HG03060 (cell line): ENCODE measurements around the gene EXD3.
"Not testable (repeated sequence)": the region's sequence is repeated elsewhere in the genome, so short reads cannot be mapped to it uniquely, and the experiment has no call there.

ENCODE experiments used
- ATAC-seq: cut with Tn5 transposase; IDR thresholded peaks from one replicate; pipeline ENCODE4 v1.9.1; 2021; ENCODE audit warnings: low read depth, moderate number of reproducible peaks; ENCODE audit not compliant: unreplicated experiment

Gene EXD3

DNA sequence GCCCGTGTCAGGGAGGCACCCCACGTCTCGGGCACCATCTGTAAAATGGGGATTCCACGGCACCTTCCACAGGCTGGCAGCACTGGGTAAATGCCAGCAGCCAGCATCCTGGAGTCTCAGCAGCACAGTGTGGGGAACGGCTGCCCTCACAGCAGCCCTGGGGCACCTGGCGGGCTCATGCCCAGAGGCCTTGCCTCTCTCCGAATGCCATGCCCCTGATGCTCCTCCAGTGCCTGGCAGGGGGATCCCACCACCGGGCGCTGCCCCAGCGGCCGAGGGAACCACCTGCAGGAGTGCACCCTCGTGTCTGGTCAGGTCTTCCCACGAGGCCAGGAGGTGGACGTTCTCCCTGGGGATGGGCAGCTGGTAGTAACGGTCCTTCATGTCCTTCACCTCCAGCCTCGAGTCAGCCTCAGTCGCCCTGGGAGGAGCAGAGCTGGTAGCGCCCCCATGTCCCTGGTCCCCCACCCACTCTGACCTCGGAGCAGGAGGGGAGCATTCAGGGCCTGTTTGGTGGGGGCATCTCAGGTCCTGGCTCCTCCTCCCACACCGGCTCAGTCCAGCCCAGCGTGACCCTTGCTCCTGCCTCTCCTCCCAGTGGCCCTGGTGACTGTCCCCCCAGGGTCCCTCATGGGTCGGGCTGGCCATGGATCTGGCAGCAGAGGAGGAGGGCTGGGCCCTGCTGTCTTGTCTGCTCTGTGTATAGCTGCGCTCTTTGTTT is 71.0 kb downstream of the EXD3 start:
- ATAC-seq: no peak

- ATAC-seq: no peak
Measured at GRCh38 chr9:137350696-137351584, 72.0 kb downstream of the EXD3 start.

GRCh38 chr9:137349471-137350033 is 73.4 kb downstream of the EXD3 start:
- ATAC-seq: no peak

DNA sequence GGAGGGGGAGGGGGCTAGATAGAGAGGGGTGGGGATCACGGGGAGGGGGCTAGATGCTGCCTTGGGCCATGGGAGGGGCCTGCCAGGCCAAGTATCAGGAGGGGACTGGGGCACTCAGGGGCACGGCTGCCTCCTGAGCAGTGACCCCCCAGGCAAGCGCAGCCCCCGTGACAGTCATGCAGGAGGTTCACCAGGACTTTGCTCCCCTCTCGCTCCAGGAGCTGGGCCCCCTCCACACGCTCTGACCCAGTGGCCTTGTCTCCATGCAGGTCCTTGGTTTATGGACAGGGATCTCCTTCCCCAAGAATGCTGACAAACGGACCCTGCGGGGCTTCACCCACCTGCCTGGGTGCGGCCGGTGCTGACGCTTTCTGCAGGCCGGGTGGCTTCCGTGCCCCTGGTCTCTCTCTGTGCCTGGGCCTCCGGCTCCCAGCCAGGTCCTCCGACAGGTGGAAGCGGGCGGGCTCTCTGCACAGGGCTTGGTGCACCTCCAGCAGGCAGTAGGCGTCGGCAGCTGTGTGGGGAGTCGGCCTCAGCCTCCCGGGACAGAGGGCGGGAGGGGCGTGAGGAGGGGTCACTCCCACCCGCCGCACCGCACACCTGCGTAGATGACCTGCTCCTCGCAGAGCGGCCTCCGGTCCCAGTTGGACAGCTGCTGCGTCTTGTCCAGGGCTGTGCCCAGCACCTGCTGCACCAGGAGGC is 74.0 kb downstream of the EXD3 start:
- ATAC-seq: no peak

DNA sequence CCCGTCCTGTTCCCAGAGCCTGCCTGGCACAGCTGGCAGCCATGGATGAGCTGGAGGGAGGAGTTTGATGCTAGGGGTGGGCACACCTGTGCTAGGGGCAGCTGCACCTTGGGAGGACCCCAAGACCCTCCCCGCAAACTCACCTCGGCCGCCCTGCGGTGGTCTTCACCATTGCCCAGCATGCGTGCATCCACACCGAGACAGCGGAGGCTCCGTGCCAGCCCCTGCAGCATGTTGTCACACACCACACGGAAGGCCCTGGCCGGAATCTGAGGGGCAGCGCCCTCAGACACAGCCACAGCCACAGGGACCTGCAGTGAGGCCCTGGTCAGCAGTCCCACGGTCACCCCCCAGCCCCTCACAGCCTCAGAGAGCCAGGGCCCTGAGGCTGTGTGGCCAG is 75.0 kb downstream of the EXD3 start:
- ATAC-seq: no peak

- ATAC-seq: no peak
Measured at GRCh38 chr9:137342482-137342881, 80.5 kb downstream of the EXD3 start.

DNA sequence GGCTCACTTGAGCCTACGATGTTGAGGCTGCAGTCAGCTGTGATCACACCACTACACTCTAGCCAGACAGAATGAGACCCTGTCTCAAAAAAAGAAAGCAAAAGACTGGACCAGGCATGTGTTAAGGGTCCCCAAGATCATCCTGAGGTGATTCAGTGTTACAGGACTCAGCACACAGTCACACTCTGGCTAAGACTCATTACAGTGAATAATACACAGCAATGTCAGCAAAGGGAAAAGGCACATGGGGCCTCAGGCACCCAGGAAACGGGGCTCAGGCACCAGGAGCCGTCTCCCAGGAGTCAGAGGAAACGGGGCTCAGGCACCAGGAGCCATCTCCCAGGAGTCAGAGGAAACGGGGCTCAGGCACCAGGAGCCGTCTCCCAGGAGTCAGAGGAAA is 81.7 kb downstream of the EXD3 start:
- ATAC-seq: no peak

GRCh38 chr9:137339908-137340462 is 83.0 kb downstream of the EXD3 start:
- not testable (repeated sequence) for ATAC-seq

DNA sequence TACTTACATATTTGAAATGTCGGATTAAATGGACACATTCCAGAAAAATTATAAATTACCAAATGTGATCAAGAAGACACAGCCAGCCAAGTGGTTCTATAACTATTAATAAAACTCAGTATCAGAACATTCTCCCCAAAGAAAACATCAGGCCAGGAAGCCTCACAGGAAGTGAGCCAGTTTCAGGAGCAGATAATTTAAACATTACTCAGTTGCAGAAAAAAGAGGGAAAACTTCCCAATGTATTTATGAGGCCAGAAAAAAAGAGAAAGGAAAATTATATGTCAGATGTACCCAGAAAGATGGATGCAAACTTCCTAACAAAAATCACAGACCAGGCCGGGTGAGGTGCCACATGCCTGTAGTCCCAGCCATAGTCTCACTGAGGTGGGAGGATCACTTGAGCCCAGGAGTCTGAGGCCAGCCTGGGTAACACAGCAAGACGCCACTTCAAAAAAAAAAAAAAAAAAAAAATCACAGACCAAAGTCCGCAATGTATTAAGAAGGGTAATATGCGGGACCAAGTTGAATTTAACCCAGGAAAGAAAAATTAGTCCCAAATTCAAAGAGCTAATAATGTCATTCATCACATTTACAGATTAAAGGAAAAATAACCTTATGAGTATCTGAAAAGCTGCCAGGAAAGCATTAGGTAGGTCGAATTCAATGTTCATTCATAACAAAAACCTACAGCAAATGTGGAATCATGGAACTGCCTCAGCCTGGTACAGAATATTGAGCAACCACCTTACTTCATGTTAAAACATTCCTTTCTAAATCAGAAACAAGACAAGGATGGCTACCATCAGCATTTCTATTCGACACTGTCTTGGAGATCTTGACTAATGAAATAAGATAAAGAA is 83.7 kb downstream of the EXD3 start:
- ATAC-seq: no peak

- no peak for ATAC-seq
Measured at GRCh38 chr9:137336735-137337134, 86.2 kb downstream of the EXD3 start.

DNA sequence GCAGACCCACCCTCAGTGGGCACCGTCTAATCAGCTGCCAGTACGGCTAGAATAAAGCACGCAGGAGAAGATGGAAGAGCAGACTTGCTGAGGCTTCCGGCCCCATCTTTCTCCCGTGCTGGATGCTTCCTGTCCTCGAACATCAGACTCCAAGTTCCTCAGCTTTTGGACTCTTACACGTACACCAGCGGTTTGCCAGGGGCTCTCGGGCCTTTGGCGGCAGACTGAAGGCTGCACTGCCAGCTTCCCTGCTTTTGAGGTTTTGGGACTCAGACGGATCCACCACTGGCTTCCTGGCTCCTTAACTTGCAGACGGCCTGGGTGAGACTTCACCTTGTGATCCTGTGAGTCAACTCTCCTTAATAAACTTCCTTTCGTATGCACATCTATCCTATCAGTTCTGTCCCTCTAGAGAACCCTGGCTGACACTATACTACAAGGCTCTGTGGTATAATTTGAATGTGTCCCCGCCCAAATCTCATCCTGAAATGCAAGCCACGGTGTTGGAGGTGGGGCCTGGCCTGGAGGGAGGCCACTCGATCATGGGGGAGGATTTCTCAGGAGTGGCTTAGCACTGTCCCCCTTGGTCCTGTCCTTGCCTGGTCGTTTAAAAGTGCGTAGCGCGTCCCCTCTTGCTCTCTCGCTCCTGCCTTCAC is 89.8 kb downstream of the EXD3 start:
- ATAC-seq: no peak

- ATAC-seq: no peak
Measured at GRCh38 chr9:137331929-137332328, 91.0 kb downstream of the EXD3 start.

GRCh38 chr9:137330689-137331088 is 92.3 kb downstream of the EXD3 start:
- no peak for ATAC-seq

- not testable (repeated sequence) for ATAC-seq
Measured at GRCh38 chr9:137329590-137329989, 93.4 kb downstream of the EXD3 start.

DNA sequence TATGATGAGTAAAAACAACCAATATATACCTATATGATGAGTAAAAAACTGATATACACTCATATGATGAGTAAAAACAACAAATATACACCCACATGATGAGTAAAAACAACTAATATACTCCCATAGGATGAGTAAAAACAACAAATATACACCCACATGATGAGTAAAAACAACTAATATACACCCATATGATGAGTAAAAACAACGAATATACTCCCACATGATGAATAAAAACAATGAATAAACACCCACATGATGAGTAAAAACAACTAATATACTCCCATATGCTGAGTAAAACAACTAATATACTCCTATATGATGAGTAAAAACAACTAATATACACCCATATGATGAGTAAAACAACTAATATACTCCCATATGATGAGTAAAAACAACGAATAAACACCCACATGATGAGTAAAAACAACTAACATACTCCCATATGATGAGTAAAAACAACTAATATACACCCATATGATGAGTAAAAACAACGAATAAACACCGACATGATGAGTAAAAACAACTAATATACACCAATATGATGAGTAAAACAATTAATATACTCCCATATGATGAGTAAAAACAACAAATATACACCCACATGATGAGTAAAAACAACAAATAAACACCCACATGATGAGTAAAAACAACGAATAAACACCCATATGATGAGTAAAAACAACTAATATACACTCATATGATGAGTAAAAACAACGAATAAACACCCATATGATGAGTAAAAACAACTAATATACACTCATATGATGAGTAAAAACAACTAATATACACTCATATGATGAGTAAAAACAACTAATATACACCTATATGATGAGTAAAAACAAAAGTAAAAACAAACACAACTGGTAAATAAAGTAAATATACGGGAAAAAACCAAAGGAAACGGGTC is 95.1 kb downstream of the EXD3 start:
- ATAC-seq: not testable (repeated sequence)

DNA sequence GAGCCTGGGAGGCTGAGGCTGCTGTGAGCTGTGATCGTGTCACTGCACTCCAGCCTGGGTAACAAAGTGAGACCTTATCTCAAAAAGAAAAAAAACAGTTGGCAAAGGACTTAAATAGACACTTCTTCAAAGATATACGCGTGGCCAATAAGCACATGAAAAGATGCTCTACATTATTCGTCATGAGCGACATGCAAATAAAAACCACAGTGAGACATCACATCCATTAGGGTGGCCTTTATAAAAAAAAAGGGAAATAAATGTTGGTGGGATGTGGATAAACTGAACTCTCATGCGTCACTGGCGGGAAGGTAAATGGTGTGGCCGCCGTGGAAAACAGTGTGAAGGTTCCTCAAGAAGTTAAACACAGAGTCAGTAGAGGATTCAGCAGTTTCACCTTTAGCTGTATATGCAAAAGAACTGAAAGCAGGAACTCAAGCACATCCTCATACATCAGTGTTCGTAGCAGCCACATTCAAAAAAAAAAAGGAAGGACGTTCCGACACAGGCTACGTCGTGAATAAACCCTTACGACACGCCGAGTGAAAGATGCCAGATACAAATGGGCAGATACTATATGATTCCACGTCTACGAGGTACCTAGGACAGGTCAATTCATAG is 96.4 kb downstream of the EXD3 start:
- ATAC-seq: no peak

GRCh38 chr9:137325799-137326198 is 97.2 kb downstream of the EXD3 start:
- no peak for ATAC-seq

DNA sequence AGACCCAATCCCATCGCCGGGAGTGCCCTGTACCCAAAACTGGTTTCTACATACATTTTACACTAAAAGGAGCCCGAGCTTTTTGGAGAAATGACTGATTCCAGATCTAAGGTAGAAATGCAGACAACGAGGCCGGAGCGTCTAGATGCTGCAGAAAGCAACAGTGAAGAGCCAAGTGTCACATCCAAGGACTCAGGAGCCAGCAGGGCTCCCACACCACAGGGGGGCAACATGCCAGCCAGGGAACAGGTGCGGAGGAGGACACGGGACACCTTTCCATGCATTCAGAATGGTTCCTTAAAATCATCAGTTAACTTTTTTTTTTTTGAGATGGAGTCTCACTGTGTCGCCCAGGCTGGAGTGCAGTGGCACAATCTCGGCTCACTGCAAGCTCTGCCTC is 97.8 kb downstream of the EXD3 start:
- no peak for ATAC-seq
